HG02759 (cell line): ENCODE data around the gene YBX1.

Experiments used
- ATAC-seq: cut with Tn5 transposase; IDR thresholded peaks from one replicate; pipeline ENCODE4 v1.9.1; 2021; ENCODE audit warnings: mild to moderate bottlenecking, moderate library complexity; ENCODE audit not compliant: unreplicated experiment

Gene YBX1

GRCh38 chr1:42734201-42735035 lies 52.2 kb downstream of the YBX1 start:
- ATAC-seq = no peak

DNA sequence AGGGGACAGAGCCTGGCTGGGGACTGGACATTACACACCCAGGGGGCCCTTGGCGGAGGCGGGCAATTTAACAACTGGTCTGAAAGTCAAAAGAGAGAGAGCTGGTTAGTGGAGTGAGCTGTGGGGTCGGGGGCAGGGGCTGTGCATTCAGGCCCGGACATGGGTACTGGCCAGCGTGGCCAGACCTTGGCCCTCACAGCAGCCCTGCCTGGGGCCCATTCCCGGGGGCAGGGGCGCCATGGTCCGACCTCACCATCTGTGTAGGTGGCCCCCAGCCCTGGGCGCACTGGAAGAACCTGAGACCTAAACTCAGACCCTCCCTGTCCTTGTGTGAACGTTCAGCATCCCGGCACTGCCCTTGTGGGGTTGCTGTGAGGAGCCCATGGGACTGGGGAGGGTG lies 52.8 kb downstream of the YBX1 start:
- no peak for ATAC-seq

- no peak for ATAC-seq
Observed at GRCh38 chr1:42735477-42736105, 53.4 kb downstream of the YBX1 start.

- no peak for ATAC-seq
Observed at GRCh38 chr1:42736152-42736551, 53.9 kb downstream of the YBX1 start.

DNA sequence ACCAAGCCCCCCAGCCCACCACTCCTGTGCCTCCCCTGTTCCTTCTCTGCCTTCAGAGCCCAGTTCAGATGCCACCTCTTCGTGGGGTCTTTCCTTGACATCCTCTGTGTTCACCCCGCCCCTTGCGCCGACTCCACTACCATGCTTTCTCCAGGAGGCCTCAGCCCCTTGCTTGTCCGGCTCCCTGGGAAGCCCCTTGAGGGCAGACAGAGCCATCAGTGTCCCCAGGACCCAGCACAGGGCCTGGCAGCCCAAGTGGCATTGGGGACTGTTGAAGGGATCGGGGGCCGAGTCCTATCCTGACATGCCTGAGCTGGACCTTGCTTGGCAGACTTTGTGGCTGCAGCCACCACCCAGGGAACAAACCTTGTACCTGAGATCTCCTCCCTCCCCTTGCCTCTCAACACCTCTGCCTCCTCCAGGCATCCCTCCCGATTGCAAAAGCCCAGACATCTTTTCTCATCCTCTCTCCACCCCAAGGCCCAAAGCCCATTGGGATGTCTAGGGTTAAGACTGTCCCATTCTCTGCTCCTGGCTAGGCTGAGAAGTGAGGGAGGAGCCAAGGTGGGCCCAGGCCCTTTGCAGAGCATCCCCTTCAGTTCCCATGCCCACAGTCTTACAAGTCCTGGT lies 54.5 kb downstream of the YBX1 start:
- ATAC-seq = no peak

- no peak for ATAC-seq
Observed at GRCh38 chr1:42737257-42737656, 55.0 kb downstream of the YBX1 start.

DNA sequence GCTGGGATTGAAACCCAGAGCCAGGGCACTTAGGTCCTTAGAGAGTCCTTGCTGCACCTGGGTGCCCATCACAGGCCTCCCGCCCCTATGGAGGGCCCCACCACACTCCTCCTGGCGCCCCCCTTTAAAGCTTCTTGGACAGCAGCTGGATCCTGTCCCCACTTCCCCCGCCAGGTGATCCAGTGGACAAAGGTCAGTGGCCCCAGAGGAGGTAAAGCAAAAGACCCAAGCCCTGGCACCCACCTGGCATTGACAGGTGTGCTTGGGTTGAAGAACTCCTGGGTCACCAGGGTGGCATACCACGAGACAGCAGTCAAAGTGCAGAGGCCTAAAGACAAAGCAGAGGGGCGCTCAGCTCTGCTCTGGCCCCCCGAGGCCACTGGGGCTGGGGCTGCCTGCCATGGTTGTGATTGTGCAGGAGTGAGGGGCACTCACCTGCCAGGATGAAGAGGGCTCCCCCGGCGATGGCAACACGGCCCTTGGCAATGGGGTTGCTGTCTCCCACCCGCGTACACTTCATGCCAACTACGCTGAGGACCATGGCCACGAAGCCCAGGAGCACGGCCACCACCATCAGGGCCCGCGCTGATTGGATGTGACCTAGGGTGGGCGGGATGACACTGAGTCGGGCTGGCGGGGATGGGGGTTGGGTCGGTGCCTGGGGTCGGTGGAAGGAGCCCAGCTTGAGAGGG lies 55.9 kb downstream of the YBX1 start:
- ATAC-seq = no peak

DNA sequence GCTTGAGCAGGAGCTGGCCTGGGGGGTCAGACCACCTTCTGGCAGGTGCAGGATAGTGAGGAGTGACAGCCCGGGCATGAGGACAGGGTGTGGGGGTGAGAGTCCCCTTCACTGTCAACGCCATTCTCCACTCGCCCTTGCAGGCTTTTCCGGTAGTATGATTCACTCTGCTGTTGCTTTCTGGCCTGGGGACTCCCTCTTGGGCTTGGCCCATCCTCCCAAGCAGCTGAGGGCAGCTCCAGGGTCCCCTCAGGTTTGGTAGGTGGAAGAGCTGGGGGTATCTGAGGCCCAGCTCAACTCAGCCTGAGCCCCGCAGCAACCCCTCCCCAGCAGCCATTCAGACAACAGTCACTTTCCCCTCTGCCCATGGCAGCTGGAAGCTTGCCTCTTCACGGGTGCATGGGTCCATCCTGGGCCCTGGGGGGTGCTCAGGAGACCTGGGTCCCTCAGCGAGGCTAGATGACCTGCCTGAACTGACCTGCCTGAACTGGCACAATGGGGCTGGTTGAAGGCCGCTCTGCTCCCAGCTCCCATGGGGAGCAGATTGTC lies 56.5 kb downstream of the YBX1 start:
- ATAC-seq = no peak

DNA sequence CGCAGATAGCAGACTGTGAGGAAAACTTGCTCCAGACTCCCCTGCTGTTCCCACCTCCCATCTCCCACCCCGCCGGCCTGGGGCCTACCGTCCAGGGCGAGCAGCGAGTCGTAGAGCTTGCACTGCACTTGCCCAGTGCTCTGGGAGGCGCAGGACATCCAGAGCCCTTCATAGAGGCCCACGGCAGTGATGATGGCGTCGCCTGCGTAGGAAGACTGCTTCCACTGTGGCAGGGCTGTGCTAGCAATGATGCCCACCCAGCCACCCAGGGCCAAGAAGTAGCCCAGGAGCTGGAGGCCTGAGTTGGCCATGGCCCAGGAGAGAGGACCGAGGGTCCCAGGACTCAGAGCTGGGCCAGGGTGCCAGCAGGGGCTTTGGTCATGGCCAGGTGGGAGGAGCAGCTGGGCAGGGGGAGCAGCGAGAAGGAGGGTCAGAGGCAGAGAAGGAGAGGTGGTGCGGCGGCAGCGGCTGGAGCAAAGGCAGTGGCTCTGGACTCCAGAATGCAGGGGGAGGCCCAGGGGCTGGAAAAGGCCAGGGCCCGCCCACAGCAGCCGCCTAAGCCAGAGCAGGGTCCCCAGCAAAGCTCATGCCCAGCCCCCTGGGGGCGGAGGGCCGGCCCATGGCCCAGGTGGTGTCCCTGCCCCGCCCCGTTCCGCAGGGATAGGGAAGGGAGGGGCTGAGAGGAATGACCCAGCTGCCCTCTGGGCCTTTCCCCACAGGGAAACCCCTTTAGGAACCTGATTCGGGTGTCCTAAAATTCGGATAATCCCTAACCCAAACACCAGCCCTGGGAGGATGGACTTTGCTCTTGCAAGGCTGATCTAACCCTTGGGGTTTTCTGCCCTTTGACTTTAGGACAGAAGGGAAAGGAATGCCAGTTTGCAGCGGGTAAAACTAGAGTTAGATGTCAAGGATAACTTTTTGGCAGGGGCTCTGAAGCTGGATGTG lies 57.8 kb downstream of the YBX1 start, which contains the start of gene CLDN19:
CLDN19 (minus strand) TSS at position 484 of the 948 bp plus-strand sequence; CDS start at position 311, 173 bp downstream.
- no peak for ATAC-seq

DNA sequence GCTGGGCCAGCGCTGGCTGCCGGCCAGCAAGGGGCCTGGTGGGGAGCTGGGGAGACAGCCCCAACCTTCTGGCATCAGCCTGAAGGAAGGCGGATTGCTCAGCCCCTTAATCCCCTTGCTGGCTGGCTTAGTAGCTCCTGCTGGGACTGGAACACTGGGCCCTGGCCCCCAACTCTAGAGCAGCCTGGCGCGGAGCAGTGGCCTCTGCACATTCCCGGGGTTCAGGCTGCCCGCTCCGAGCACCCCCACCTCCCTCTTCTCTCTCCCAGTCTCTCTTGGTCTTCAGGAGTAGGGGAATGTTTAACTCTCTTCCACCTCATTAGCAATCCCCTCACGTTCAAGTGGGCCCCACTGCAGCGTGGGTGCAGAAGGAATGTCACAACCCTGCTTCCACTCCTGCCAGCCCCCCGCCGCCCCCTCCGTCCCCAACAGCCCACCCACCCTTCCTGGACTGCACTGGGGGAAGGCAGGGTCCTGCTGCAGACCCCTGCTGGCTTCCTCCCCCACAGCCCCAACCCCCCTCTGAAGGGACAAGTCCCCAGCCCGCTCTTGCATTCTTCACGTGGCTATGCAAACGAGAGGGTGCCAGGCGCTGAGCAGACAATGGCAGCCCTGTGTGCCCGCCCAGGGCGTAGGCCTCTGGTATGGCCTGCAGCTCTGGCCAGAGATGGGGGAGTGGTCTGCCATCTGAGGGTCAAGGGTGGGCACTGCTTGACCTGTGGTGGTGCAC lies 58.8 kb downstream of the YBX1 start:
- ATAC-seq = no peak

DNA sequence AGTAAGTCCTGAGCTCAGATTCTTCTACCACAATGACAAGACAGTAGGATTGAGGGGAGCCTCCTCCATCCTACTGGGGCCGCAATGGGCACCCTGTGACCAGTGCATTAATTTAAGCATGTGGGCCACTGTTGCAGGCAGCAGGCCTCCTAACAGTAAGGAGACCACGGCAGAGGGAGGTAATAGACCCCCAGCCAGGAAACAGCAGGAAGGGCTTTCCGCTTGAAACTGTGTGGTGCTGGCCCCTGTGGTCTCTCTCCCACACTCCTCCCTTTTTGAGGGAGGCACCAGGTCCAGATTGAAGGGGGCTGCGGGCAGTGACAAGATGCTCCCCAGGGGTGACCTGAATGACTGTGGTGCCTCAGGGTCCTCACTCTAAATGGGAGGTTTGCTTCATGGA lies 59.5 kb downstream of the YBX1 start:
- ATAC-seq = no peak

- no peak for ATAC-seq
Observed at GRCh38 chr1:42742141-42742540, 59.9 kb downstream of the YBX1 start.

- no peak for ATAC-seq
Observed at GRCh38 chr1:42742617-42743316, 60.5 kb downstream of the YBX1 start.

- no peak for ATAC-seq
Observed at GRCh38 chr1:42743317-42744147, 61.3 kb downstream of the YBX1 start.

GRCh38 chr1:42744148-42744413 lies 61.9 kb downstream of the YBX1 start:
- no peak for ATAC-seq

DNA sequence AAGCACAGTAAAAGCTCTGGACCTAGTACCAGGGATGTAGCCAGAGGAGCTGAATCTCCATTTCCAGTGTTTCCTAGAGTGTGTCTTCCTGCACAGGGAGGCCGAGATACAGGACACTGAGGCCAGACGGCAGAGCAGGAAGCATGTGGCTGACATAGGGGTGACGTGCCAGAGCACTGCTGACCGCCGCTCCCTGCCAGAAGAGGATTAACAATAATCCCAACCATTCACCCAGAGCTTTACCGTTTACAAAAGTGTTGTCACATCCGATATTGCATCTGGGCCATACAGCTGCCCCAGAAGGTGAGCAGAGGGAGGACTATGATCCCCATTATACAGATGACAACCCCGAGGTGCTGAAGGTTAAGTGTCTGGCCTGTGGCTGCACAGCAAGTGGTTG lies 63.6 kb downstream of the YBX1 start:
- ATAC-seq = no peak

GRCh38 chr1:42746436-42747105 lies 64.4 kb downstream of the YBX1 start:
- ATAC-seq = no peak
